ENCODE data around the gene CCNK.

The CCNK gene

GRCh38 chr14:99530407-99531155 lies 49.4 kb downstream of the CCNK start:
- no peaks in the 10 kb centered on the region for H3K27me3 ChIP-seq
- H3K4me3 ChIP-seq: no peak overlapping the region
- peaks cover 11% of the 10 kb centered on the region; the same call in 1 of the 2 replicates for H3K36me3 ChIP-seq
- H3K4me1 ChIP-seq: peaks cover 64% of the 10 kb centered on the region
- 0 out of 2 replicates have a peak overlapping the region, but pooled peaks have one; percentile 41 for H3K27ac ChIP-seq
- no peak for TF ChIP-seq Cebpa-rat (IDR thresholded peaks at IDR 0.05)
- no peak overlapping the region for H3K9ac ChIP-seq
- no peaks in the 10 kb centered on the region for H3K9me3 ChIP-seq
- H3K4me2 ChIP-seq: peak overlapping the region; percentile 30; the same call in 1 of the 2 replicates
- peaks cover 95% of the 10 kb centered on the region for H4K20me1 ChIP-seq

DNA sequence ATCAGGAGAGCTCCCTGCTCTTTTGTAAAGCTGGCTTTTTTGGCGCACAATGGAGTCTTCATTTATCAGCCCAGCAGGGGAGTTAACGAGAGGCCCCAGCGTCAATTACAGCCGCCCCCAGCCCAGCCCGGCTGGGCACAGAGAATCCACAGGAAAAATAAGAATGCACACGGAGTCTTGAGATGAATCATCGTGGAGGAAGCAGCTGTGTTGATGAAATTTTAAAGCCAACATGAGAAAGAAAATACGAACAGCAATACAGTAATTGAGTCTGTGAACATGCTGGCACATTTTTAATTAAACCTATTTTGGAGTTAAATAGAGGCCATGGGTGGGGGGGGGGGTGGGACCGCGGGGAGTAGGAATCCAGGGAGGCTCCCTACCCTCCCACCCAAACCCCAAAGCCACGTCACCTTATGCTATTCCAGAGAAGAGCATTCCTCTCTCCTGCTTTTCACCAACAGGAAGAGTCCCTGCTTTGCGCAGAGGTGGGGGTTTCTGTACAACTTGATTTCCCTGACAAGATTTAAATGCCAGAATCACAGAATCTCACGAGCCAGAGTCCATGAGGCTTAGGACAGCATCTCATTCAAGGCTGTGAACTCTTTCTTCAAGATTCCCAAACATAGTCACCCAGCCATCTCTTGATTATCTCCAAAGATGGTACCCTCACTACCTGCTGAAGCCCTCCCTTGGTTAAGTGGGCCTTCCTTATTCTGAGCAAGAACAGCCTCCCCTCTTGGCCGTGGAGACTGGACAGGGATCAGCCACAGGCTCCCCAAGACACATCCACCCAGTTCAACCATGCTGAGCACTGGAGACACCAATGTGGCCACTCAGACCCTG lies 50.3 kb downstream of the CCNK start:
- H3K9ac ChIP-seq: no peak overlapping the region
- peaks cover 15% of the 10 kb centered on the region; the same call in 1 of the 2 replicates for H3K36me3 ChIP-seq
- H3K4me3 ChIP-seq: no peak overlapping the region
- peak overlapping the region; percentile 30; the same call in 1 of the 2 replicates for H3K4me2 ChIP-seq
- no peaks in the 10 kb centered on the region for H3K27me3 ChIP-seq
- H3K4me1 ChIP-seq: peaks cover 55% of the 10 kb centered on the region
- H3K9me3 ChIP-seq: no peaks in the 10 kb centered on the region
- H3K27ac ChIP-seq: no peak overlapping the region
- no peak for TF ChIP-seq Cebpa-rat (IDR thresholded peaks at IDR 0.05)
- peaks cover 95% of the 10 kb centered on the region for H4K20me1 ChIP-seq

- Histone ChIP-seq H3K4me1 (peaks cover 50% of the 10 kb centered on the region), H3K27me3 (no peaks in the 10 kb centered on the region), H3K4me2 (peak overlapping the region; percentile 0; the same call in 1 of the 2 replicates), H4K20me1 (peaks cover 95% of the 10 kb centered on the region), H3K27ac (no peak overlapping the region), H3K9ac (no peak overlapping the region), H3K4me3 (no peak overlapping the region), H3K9me3 (no peaks in the 10 kb centered on the region), H3K36me3 (peaks cover 15% of the 10 kb centered on the region; the same call in 1 of the 2 replicates)
- no peak for TF ChIP-seq Cebpa-rat (IDR thresholded peaks at IDR 0.05)
Observed at GRCh38 chr14:99532310-99532709, 51.1 kb downstream of the CCNK start.

GRCh38 chr14:99534333-99534732 lies 53.1 kb downstream of the CCNK start:
- H3K4me3 ChIP-seq: no peak overlapping the region
- no peaks in the 10 kb centered on the region for H3K27me3 ChIP-seq
- no peak for TF ChIP-seq Cebpa-rat (IDR thresholded peaks at IDR 0.05)
- no peaks in the 10 kb centered on the region for H3K9me3 ChIP-seq
- no peak overlapping the region for H3K9ac ChIP-seq
- H3K27ac ChIP-seq: no peak overlapping the region
- peaks cover 96% of the 10 kb centered on the region for H4K20me1 ChIP-seq
- peaks cover 15% of the 10 kb centered on the region; the same call in 1 of the 2 replicates for H3K36me3 ChIP-seq
- peaks cover 64% of the 10 kb centered on the region for H3K4me1 ChIP-seq
- H3K4me2 ChIP-seq: no peak overlapping the region

- H3K9ac ChIP-seq: peak overlapping the region; percentile 15; the same call in 1 of the 2 replicates
- H3K4me1 ChIP-seq: peaks cover 67% of the 10 kb centered on the region
- H3K9me3 ChIP-seq: no peaks in the 10 kb centered on the region
- H3K27me3 ChIP-seq: no peaks in the 10 kb centered on the region
- H3K4me3 ChIP-seq: no peak overlapping the region
- peaks cover 15% of the 10 kb centered on the region; the same call in 1 of the 2 replicates for H3K36me3 ChIP-seq
- no peak overlapping the region for H3K4me2 ChIP-seq
- H4K20me1 ChIP-seq: peaks cover 96% of the 10 kb centered on the region
- TF ChIP-seq Cebpa-rat (IDR thresholded peaks at IDR 0.05): no peak
- H3K27ac ChIP-seq: no peak overlapping the region
Observed at GRCh38 chr14:99534863-99535262, 53.7 kb downstream of the CCNK start.

GRCh38 chr14:99535448-99535847 lies 54.2 kb downstream of the CCNK start:
- TF ChIP-seq Cebpa-rat (IDR thresholded peaks at IDR 0.05): no peak
- Histone ChIP-seq H3K4me3 (no peak overlapping the region), H3K9me3 (no peaks in the 10 kb centered on the region), H3K36me3 (peaks cover 15% of the 10 kb centered on the region; the same call in 1 of the 2 replicates), H3K27me3 (no peaks in the 10 kb centered on the region), H3K9ac (no peak overlapping the region), H3K4me1 (peaks cover 67% of the 10 kb centered on the region), H3K27ac (no peak overlapping the region), H4K20me1 (peaks cover 96% of the 10 kb centered on the region), H3K4me2 (no peak overlapping the region)

DNA sequence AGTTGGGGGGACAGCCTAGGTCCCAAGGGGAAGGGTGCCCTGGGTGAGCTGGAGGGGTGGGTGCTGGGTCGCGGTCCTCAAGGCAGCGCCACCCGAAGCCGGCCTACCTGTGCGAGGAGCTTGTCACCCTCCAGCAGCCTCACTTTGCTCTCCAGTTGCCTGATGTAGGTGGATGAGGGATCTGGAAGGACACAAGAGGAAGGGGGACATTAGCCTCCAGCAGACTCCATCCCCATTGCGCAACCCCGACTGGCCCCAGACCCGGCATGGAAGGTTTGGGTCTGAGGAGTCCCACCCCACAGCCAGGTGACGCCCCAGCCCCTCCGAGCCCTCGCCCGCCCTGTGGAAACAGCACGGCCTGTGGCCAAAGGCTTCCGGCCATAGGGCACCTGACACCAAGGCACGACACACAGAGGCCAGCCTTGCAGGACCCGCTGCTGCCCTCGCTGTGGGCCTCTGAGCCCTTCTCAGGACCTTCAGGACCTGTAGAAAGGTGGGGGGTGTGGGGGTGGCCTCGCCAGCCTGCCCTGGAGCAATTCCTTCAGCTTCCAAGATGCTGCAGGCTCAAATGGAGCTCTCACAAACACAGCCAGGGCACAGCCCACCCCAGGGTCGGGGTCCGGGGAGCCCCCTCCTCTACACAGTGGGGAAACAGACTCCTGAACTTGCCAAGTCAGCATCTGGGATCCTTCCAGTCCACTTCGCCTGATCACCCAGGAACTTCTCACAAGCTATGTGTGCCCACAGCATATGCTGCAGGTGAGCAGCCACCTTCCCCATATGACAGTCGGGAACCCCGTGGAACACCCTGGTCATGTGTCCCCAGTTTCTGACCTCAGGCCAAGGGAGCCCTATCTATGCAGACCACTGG lies 54.9 kb downstream of the CCNK start:
- Histone ChIP-seq H3K27me3 (no peaks in the 10 kb centered on the region), H3K4me1 (peaks cover 67% of the 10 kb centered on the region), H3K27ac (no peak overlapping the region), H3K9me3 (no peaks in the 10 kb centered on the region), H3K4me2 (no peak overlapping the region), H3K4me3 (no peak overlapping the region), H3K9ac (no peak overlapping the region), H3K36me3 (peaks cover 15% of the 10 kb centered on the region; the same call in 1 of the 2 replicates), H4K20me1 (peaks cover 96% of the 10 kb centered on the region)
- no peak for TF ChIP-seq Cebpa-rat (IDR thresholded peaks at IDR 0.05)

DNA sequence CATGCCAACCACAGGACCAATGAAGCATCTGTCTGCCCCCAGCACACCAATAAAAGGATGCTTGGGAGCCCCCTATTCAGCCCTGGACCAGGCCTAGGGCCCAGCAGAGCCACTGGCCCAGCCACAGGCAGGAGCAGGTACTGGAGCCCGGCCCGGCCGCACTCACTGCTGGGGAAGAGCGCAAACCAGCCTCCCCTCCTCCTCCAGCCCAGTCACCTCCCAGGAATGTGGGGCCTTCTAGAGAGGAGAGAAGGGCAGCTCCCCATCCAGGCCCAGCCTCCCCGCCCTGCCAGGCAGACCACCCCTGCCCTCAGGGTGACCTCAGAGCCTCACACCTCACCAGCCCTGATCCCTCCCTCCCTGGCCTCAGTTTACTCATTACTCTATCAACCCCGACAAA lies 56.2 kb downstream of the CCNK start:
- H3K9me3 ChIP-seq: no peaks in the 10 kb centered on the region
- H3K27ac ChIP-seq: no peak overlapping the region
- no peaks in the 10 kb centered on the region for H3K27me3 ChIP-seq
- H4K20me1 ChIP-seq: peaks cover 100% of the 10 kb centered on the region
- no peak overlapping the region for H3K4me3 ChIP-seq
- H3K36me3 ChIP-seq: peaks cover 15% of the 10 kb centered on the region; the same call in 1 of the 2 replicates
- H3K4me1 ChIP-seq: peaks cover 68% of the 10 kb centered on the region
- no peak overlapping the region for H3K9ac ChIP-seq
- no peak for TF ChIP-seq Cebpa-rat (IDR thresholded peaks at IDR 0.05)
- peak overlapping the region; percentile 86; the same call in 1 of the 2 replicates for H3K4me2 ChIP-seq

DNA sequence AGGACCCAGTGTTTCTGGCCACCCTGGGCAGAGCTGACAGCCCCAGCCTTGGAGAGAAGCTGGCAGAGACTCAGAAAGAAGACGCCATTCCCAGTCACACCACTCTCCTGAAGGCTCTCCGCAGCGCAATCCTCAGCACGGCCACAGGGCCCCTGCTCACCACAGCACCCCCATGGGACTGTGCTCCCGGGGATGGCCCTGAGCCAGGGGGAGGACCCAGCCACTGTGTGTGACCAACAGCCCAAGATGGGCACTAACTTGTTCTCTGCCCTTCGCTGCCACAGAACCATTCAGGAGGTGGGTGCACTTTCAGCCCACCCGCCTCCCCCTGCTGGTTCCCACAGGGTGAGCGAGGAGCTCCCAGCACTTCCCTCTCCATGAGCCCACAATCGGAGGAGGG lies 57.1 kb downstream of the CCNK start:
- H3K9me3 ChIP-seq: no peaks in the 10 kb centered on the region
- H3K4me3 ChIP-seq: no peak overlapping the region
- peak overlapping the region; percentile 9; the same call in 1 of the 2 replicates for H3K9ac ChIP-seq
- peaks cover 75% of the 10 kb centered on the region for H3K4me1 ChIP-seq
- H3K27ac ChIP-seq: peak overlapping the region; percentile 35; the same call in 1 of the 2 replicates
- no peaks in the 10 kb centered on the region for H3K27me3 ChIP-seq
- peaks cover 100% of the 10 kb centered on the region for H4K20me1 ChIP-seq
- H3K36me3 ChIP-seq: peaks cover 11% of the 10 kb centered on the region; the same call in 1 of the 2 replicates
- peak overlapping the region; percentile 86 for H3K4me2 ChIP-seq
- no peak for TF ChIP-seq Cebpa-rat (IDR thresholded peaks at IDR 0.05)

All from BLaER1 (cell line).